ENCODE results near the gene ASNS.
"Not testable (repeated sequence)": the region's sequence is repeated elsewhere in the genome, so short reads cannot be mapped to it uniquely, and the experiment has no call there.

The ASNS gene, protein sequence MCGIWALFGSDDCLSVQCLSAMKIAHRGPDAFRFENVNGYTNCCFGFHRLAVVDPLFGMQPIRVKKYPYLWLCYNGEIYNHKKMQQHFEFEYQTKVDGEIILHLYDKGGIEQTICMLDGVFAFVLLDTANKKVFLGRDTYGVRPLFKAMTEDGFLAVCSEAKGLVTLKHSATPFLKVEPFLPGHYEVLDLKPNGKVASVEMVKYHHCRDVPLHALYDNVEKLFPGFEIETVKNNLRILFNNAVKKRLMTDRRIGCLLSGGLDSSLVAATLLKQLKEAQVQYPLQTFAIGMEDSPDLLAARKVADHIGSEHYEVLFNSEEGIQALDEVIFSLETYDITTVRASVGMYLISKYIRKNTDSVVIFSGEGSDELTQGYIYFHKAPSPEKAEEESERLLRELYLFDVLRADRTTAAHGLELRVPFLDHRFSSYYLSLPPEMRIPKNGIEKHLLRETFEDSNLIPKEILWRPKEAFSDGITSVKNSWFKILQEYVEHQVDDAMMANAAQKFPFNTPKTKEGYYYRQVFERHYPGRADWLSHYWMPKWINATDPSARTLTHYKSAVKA

DNA sequence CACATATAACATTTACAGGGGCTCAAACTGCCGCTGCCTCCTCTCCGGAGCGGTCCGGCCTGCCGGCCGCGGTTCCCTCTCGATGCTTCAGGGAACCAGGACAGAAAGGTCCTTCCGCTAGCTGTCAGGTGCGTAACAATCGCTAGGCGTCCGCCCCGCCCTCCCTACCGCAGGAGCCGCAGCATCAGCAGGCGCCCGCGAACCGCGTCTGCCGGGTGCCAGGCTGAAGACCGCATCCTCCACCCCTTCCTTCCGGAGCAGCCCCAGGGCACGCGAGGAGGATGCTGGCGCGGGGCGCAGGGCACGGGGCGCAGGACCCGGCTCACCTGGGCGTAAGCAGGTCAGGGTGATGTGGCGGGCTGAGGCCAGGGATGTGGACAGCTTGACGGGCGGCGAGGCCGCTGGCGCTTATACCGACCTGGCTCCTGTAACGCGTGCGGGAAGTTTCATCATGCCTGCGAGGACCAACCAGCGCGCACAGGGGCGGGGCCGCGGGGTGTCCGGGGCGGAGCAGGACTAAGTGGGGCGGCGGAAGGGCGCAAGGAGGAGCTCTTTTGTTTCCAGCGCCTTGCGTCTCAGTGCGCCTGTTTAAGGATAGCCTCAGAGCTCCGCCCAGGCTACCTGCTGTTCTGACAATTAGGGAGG, at the start of gene ASNS:
Gene ASNS (minus strand): TSS at position 384 of the 645 bp plus-strand sequence. CDS start 3,252 bp downstream, outside the sequence.
- DNase-seq, result peak; percentile 92

DNA sequence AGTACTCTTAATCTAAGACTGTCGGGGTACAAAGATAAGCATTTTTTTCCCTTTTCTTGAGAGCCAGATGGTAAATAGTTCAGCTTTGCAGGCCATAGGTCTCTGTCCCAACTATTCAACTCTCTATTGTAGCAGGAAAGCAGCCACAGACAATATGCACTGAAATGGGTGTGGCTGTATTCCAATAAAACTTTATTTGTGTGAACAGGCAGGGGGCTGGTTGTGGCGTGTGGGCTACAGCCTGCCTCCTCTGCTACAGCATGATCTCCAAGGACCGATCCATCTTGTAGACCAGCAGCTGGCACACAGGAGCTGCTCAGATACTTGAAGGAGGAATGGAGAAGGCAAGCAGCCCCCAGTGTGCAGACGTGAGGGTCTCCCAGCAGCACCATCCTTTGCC, 49.0 kb upstream of the ASNS start:
- DNase-seq, result not testable (repeated sequence)

DNA sequence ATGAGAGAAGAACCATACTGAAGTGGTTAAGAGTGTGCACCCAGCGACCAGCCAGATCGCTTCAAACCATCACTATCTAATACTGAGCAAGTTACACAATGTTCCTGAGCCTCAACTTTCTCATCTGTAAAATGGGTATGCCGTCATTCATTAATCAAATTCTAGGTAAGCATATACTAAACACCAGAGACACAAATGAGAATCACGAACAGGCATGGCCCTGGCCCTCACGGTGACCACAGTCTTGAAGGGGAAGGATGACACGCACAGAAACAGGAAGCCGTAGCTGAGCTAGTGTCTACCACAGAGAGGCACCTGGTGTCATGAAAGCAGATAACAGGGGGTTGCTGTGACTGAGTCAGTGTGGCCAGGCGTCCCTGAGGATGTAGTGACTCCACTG, 43.1 kb upstream of the ASNS start:
- not testable (repeated sequence) for DNase-seq

DNA sequence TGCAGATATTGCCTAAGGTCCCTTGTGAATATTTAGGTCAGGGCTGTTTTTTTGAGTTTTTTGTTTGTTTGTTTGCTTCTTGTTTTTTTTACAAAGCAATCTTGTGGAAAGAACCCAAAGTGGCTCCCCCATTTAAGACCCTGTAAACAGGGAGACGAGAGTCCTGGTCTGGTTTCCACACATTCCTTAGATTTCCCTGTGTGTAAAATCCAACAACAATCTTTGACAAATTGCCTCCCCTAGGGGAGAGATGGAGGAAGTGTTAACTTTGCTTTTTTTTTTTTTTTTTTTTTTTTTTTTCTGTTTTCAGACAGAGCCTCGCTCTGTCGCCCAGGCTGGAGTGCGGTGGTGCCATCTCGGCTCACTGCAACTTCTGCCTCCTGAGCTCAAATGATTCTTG, 40.1 kb upstream of the ASNS start:
- DNase-seq, result not testable (repeated sequence)

DNA sequence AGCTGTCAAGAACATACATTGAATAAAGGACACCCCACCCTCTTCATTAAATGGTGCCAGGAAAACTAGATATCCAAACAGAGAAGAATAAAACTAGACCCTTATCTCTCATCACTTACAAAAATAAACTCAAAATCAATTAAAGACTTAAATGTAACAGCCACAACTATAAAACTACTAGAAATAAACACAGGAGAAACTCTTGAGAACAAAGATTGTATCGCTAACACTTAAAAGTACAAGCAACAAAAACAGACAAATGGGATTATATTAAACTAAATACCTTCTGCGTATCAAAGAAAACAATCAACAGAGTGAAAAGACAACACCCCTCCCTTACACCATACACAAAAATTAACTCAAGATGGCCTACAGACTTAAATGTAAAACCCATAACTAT, 24.7 kb upstream of the ASNS start:
- DNase-seq, result not testable (repeated sequence)

DNA sequence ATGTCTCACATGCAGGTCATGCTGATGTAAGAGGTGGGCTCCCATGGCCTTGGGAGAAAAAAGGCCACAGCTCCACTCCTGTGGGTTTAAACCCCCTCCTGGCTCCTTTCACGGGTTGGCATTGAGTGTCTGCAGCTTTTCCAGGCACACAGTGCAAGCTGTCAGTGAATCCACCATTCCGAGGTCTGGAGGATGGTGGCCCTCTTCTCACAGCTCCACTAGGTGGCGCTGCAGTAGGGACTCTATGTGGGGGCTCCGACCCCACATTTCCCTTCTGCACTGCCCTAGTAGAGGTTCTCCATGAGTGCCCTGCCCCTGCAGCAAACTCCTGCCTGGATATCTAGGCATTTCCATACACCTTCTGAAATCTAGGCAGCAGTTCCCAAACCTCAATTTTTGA, 19.5 kb upstream of the ASNS start:
- DNase-seq, result not testable (repeated sequence)

DNA sequence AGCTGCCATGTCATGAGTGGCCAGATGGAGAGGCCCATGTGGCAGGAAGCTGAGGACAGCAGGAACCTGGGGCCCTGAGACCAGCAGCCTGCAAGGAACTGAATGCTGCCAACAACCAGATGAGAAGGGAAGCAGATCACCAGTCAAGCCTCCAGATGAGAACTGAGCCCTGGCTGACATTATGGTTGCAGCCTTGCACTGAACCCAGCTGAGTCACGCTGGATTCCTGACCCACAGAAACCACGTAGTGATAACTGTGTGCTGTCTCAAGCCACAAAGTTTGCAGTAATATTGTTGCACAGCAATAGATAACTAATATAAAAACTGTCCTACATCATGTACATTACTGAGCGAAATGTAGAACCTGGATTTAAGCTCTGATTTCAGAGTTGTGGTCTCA, 7.3 kb upstream of the ASNS start:
- not testable (repeated sequence) for DNase-seq

DNA sequence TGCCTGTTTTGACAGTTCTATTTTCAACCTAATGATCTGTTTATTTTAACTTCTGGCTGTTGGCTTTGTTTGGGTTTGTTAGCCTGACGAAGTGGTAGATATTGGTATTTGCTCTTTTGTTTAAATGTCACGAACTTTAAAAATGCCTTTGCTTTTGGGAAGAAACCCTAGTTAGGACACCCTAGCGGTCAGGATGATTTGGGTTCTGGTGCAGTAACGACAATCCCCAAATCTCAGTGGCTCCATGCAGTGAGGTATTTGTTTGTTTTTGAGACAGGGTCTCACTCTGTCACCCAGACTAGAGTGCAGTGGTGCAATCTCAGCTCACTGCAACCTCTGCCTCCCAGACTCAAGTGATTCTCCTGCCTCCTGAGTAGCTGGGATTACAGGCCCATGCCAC, 2.7 kb upstream of the ASNS start:
- not testable (repeated sequence) for DNase-seq

DNA sequence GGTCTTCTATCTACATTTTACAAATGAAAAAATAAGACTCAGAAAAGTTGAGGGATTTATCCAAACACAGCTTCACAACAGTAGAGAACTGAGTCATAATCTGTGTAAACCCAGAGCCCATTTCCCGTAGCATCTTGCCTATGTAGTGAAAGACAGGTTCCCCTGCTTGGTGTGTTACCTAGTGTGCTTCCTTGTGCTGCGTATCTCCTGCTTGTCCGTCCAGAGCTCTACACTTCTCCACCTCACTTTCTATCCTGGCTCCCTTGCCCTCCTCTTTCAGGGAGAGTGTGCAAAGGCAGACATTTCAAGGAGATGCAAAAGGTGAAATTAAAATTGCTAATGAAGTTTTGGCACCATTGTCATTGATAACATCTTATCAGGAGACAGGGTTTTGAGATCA, 1.4 kb upstream of the ASNS start:
- no peak for DNase-seq

DNA sequence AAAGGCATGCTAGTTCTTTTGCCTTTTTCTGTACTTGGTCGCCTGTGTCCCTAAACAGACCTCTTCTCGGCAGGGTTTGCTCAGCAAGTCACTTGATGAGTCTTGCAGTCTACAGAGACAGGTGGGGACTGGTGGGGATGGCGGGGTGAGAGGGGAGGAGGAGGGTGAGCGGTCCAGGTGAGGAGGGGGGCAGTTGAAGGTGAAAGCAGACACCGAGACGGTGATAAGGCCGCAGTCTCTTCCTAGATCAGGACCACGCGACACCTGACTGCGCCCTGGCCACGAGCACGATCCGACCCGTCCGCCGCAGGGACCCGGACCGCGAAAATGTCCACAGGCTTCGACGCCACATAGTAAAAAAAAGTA, 566 bp downstream of the ASNS start:
- DNase-seq, result no peak

DNA sequence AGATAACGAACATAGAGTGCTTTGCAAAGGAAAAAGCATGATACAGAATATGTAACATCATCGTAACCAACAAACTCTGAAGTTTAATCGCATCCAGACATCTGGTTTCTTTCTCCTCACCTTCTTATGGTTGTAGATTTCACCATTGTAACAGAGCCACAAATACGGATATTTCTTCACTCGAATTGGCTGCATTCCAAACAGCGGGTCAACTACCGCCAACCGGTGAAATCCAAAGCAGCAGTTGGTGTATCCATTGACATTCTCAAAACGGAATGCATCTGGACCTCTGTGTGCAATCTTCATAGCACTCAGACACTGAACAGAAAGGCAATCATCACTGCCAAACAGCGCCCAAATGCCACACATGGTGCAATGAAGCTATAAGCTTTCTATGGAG, 3.4 kb downstream of the ASNS start:
- no peak for DNase-seq

DNA sequence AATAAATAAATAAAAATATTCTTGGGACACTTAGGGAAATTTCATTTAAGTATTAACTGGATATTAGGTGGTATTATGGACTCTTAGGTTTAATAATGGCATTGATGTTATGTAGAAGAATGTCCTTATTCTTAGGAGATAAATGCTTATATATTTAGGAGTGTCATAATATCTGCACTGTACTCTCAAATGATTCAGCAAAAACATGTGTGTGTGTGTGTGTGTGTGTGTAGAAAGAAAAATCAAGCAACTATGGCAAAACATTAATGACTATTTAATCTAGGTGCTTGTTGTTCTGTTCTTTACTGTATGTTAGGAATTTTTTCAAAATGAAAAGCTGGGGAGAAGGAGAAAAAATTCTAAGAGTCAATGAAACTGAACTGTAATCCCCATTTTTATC, 3.9 kb downstream of the ASNS start:
- no peak for DNase-seq

DNA sequence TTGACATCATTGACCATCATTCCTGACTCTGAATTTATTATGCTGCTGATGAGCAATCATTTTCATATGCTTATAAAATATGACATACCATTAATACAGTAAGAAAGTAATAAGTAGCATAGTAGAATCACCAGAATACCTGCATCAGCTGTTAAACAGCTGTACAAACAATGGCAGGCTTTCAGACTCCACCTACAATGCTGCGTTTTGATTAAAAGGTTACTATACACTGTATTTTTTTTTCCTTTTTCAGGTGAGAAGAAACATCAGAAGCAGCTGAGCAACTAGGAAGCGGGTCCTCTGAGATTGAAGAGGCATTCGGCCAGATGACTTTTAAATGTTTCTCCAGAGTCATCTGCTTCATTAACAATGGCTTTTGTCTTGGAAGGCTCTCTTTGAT, 7.1 kb downstream of the ASNS start:
- DNase-seq, result no peak

DNA sequence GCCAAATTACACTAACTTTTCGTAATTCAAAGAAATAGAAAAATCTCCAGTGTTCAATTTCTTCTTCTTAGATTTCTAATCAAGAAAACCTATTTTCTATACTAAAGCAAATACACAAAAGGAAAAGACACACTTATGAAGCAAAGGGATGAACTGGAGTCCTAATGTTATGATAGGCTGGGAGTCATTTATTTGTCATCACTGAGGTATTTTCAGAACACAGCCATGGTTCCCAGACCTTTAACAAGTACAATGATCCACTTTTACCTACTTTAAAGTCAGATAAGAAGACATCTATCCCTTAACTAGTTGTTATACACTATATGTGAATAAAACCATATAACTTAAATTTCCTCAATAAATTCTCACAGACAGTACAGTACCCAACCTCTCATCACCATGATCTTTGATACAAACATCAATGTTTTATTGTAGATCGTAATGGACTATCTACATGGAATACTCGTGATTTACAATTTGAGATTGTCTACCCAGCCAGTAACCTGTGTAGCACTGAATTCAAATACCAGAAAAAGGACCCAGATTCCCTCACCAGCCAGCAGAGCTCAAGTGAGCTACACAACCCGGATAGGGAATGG, 12.5 kb downstream of the ASNS start:
- DNase-seq, result no peak

DNA sequence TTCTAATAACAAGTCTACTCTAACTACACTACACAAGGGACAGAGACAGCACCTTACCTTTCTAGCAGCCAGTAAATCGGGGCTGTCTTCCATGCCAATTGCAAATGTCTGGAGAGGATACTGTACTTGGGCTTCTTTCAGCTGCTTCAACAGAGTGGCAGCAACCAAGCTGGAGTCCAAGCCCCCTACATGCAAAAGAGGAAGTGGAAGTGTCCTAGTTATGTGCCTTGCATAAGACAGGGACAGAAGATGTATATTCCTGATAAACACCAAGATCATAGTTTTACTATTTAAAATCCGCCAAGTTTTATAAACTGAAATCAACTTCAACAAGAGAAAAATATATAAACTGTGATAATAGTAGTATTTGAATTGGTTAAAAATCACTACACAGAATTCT, 14.0 kb downstream of the ASNS start:
- no peak for DNase-seq

DNA sequence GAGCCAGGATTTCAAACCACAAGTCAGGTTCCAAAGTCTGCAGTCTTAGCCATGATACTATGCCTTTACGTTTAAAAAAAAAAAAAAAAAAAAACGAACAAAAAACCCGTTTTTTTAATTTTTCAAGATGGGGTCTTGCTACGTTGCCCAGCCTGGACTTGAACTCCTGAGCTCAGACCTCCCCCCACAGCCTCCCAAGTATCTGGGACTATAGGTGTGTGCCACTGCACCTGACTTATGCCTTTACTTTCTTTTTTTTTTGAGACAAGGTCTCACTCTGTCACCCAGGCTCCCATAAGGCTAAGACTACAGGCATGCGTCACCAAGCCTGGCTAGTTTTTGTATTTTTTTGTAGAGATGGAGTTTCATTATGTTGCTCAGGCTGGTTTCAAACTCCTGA, 14.7 kb downstream of the ASNS start:
- DNase-seq, result no peak

DNA sequence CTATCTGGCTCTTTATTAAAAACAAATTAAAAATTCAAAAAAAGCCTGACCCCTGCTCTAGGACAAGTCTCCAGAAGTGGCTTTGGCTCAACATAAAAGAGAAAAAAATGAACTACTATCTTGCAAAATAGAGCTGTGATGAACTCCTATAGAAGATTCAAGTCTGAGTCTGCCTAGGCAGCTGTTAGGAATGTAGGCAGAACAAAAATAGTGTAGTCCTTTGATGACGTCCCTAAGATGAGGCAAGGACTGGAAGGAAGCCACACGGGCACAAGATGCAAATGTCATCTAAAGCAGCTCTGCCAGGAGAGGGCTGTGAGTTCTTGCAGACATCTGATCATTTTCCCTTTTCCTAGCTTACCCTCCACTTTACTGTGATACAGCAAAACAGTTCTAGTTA, 20.5 kb downstream of the ASNS start:
- no peak for DNase-seq

DNA sequence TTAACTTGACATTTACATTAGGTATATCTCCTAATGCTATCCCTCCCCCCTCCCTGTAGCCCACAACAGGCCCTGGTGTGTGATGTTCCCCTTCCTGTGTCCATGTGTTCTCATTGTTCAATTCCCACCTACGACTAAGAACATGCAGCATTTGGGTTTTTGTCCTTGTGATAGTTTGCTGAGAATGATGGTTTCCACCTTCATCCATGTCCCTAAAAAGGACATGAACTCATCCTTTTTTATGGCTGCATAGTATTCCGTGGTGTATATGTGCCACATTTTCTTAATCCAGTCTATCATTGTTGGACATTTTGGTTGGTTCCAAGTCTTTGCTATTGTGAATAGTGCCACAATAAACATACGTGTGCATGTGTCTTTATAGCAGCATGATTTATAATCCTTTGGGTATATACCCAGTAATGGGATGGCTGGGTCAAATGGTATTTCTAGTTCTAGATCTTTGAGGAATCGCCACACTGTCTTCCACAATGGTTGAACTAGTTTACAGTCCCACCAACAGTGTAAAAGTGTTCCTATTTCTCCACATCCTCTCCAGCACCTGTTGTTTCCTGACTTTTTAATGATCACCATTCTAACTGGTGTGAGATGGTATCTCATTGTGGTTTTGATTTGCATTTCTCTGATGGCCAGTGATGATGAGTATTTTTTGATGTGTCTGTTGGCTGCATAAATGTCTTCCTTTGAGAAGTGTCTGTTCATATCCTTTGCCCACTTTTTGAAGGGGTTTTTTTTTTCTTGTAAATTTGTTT, 21.8 kb downstream of the ASNS start:
- DNase-seq, result not testable (repeated sequence)

DNA sequence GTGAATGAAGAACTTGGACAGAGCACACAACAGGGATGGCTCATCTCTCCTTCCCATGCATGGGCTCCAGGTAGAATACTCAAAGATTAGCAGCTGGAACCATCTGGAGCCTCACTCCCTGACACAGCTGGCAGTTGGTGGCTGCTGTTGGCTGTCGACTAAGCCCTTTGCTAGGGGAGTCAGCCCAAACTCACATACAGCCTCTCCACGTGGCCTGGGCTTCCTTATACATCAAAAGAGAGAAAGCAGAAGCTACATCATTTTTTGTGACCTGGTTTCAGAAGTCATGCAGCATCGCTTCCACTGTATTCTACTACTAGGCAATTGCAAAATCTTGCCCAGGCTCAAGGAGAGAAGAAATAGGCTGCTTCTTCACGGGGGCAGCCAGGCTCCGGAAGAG, 24.4 kb downstream of the ASNS start:
- DNase-seq, result no peak

DNA sequence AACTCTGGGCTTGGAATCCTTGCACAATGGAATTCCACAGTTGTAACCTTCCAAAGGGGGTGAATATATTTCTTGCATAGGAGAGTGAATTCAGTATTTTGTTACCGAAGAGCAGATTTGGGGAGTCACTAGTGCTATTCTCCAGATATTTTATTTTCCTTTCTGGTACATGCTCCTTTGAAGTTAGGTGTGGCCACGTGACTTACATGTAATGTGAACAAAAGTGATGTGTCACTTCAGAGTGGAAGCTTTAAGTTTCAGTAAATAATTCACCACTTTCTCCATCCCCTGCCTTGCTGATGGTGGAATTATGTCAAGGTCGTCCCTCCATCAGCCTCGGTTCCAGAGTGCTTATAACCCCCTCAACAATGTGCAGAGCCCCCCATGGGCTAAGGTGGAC, 25.3 kb downstream of the ASNS start:
- no peak for DNase-seq

DNA sequence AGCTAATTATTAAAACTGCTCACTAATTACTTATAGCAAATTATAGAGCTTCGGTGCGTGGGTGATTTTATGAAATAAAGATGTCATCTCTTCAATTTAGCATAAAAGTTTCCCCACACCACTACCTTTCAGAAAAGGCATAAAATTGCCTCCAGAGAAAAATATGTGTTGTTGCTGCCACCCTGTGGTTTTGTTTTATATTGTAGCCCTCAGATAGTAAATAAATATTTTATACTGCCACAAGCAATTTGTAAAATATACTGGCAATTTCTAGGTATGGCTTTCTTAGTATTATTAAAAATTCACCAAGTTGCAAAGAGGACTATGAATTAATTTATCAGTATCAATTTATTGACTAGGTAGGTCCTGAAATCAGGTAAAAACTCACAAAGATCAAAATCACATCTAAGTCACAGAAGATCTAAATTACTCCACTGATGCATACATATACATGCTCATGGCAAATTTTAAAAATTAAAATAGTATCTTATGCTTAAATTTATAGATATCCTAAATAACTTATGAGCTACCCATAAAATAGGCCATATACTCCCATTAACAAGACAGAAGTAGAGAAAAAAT, 26.5 kb downstream of the ASNS start:
- DNase-seq, result no peak

DNA sequence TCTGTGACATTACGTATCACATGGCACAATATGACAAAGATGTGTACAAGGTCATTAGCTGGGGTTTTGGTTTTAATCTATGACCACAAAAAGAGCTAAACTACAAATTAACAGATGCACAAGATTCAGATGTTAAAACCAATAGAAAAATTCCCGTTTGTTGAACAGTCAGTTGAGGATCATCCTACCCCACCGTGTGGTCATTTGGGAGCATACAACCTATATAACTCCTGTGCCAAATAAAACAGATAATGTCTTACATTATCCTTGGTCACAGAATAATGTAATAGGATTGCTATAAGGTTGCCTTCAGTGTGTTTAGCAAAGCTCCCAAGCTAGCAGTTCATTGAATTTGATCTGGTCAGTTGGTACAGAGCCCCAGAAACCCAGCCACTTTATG, 28.2 kb downstream of the ASNS start:
- no peak for DNase-seq
